ENCODE data around the gene ALDH3A2.

DNA sequence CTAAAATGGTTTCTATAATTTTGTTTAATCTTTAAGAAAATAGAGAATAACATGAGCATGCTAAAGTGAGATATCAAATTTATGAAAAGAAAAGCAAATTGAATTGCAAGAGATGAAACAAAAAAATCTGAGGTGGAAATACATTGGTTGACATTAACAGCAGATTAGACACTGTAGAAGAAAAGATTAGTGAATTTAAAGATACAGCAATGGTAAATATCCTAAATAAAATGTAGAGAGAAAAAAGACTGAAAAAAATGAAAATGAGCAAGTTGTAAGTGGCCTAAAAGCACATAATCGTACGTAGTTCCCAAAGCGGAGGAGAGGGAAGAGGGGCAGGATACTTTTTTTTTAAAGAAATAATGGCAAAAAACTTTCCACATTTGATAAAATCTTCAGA lies 30.5 kb upstream of the ALDH3A2 start:
- TF ChIP-seq CTCF (IDR thresholded peaks at IDR 0.05) (no peak), POLR2A (IDR thresholded peaks at IDR 0.05) (no peak)
